Activated CD8-positive, alpha-beta memory T cell treated with anti-CD3 and anti-CD28 coated beads for 1 hour (primary cell): ENCODE results near the gene MSI1.

ENCODE experiments used
- DNase-seq, 2 donors: peaks; one replicate each; pipeline ENCODE4 v3.0.0-alpha.2; 2020; ENCODE audit warnings: low read depth in 1 of 2; ENCODE audit errors: extremely low read depth in 1 of 2

MSI1 gene

GRCh38 chr12:120328228-120328627 lies 40.7 kb downstream of the MSI1 start:
- DNase-seq, result no peak

GRCh38 chr12:120327593-120327992 lies 41.4 kb downstream of the MSI1 start, which contains the start of gene PLA2G1B:
TSS of gene PLA2G1B (minus strand) at chr12:120327779. CDS start at chr12:120327753, 26 bp downstream.
- DNase-seq, result no peak

- no peak for DNase-seq
Observed at GRCh38 chr12:120324841-120325417, 44.0 kb downstream of the MSI1 start.

- DNase-seq, result no peak
Observed at GRCh38 chr12:120323772-120324171, 45.2 kb downstream of the MSI1 start.

- no peak for DNase-seq
Observed at GRCh38 chr12:120321382-120322202, 47.4 kb downstream of the MSI1 start.

GRCh38 chr12:120317224-120318105 lies 51.5 kb downstream of the MSI1 start:
- DNase-seq, result peak; percentile 99

- no peak for DNase-seq
Observed at GRCh38 chr12:120316798-120317223, 52.2 kb downstream of the MSI1 start.

GRCh38 chr12:120314220-120314619 lies 54.7 kb downstream of the MSI1 start:
- DNase-seq, result no peak

- peak; percentile 80 to 82 for DNase-seq
Observed at GRCh38 chr12:120301962-120302815, 66.8 kb downstream of the MSI1 start, which contains the start of gene SIRT4. TSS of gene SIRT4 (plus strand) at chr12:120302321. CDS start at chr12:120303562, 1,241 bp downstream.

- peak; percentile 40 to 61 for DNase-seq
Observed at GRCh38 chr12:120292661-120293531, 76.1 kb downstream of the MSI1 start, which contains the start of gene RNU4-1. TSS of gene RNU4-1 (minus strand) at chr12:120293237.

- DNase-seq, result no peak
Observed at GRCh38 chr12:120292411-120292660, 76.6 kb downstream of the MSI1 start.
